HG03457 (cell line): ENCODE results near the gene CHRNA4.

ENCODE experiments used
- ATAC-seq: cut with Tn5 transposase; IDR thresholded peaks from one replicate; pipeline ENCODE4 v1.9.1; 2021; ENCODE audit warnings: moderate number of reproducible peaks; ENCODE audit not compliant: unreplicated experiment

The CHRNA4 gene

GRCh38 chr20:63322933-63323273 is 38.2 kb downstream of the CHRNA4 start:
- no peak for ATAC-seq

GRCh38 chr20:63322146-63322932 is 38.8 kb downstream of the CHRNA4 start:
- ATAC-seq: no peak

- no peak for ATAC-seq
Measured at GRCh38 chr20:63321148-63321831, 39.9 kb downstream of the CHRNA4 start.

GRCh38 chr20:63320616-63321147 is 40.5 kb downstream of the CHRNA4 start:
- ATAC-seq: no peak

- no peak for ATAC-seq
Measured at GRCh38 chr20:63320041-63320511, 41.1 kb downstream of the CHRNA4 start.

- no peak for ATAC-seq
Measured at GRCh38 chr20:63319164-63320040, 41.7 kb downstream of the CHRNA4 start.

- ATAC-seq: no peak
Measured at GRCh38 chr20:63318391-63319163, 42.6 kb downstream of the CHRNA4 start.

GRCh38 chr20:63317601-63318291 is 43.4 kb downstream of the CHRNA4 start:
- no peak for ATAC-seq

- no peak for ATAC-seq
Measured at GRCh38 chr20:63317061-63317460, 44.1 kb downstream of the CHRNA4 start.

GRCh38 chr20:63316502-63316921 is 44.6 kb downstream of the CHRNA4 start:
- no peak for ATAC-seq

GRCh38 chr20:63315731-63316491 is 45.2 kb downstream of the CHRNA4 start:
- ATAC-seq: no peak

- ATAC-seq: no peak
Measured at GRCh38 chr20:63315240-63315689, 45.9 kb downstream of the CHRNA4 start.

GRCh38 chr20:63314566-63315239 is 46.4 kb downstream of the CHRNA4 start:
- ATAC-seq: no peak

- no peak for ATAC-seq
Measured at GRCh38 chr20:63314015-63314471, 47.1 kb downstream of the CHRNA4 start.

GRCh38 chr20:63313349-63314014 is 47.7 kb downstream of the CHRNA4 start:
- no peak for ATAC-seq

GRCh38 chr20:63312690-63313348 is 48.3 kb downstream of the CHRNA4 start:
- ATAC-seq: no peak

GRCh38 chr20:63312273-63312672 is 48.9 kb downstream of the CHRNA4 start:
- ATAC-seq: no peak
